ENCODE results near the gene RNU1-3.
"Not testable (repeated sequence)": the region's sequence is repeated elsewhere in the genome, so short reads cannot be mapped to it uniquely, and the experiment has no call there.

The RNU1-3 gene

DNA sequence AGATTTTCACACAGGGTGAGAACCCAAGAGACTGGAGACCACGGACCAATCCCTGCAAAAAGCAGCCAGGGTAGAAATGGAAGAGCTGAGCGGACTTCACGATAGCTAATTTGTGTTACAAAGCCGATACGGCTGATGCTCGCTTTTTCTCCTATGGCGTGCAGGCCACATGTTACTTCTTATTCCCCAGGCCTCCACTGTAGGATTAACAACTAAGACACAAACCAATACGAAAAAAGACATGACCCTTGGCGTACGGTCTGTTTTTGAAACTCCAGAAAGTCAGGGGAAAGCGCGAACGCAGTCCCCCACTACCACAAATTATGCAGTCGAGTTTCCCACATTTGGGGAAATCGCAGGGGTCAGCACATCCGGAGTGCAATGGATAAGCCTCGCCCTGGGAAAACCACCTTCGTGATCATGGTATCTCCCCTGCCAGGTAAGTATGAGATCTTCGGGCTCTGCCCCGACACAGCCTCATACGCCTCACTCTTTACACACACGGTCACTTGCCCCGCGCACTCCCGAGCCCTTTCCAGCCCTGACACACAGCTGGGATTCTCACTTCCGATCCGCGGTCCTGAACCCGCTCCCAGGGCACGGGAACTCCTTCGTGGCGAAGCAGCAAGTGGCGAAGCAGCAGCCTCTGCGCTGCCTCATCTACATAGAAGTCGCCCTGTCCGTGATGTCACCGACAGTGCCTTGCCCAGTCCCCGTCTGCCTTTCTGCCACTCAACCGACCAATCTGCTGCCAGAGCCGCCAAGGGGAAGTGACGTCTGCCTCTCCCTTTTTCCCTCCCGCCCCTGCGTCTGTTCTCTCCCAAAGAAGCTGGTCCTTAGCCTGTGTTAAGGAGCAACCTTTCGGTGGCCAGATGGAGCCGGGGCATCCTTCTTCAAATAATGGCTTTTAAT lies at the start of gene RNU1-3:
TSS of gene RNU1-3 (minus strand) at position 447 of the 912 bp plus-strand sequence.
- FAIRE-seq, result peak; percentile 88

DNA sequence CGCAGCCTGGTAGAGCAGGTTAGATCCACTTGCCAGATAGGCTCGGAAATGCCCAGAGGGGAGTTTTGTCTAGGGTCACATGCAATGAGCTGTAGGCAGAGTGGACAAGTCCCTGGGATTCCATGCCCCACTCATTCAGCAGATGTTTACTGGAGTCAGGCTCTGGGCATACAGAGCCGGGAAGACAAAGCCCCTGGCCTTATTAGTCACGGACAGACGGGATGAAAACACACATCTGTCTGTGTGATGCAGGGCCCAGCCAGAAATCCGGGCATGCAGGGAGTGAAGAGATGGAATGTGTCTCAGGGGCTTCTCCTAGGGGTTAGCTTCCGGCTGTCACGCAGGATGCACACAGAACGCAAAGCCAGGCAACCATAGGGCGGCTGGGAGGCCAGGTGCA lies 46.7 kb upstream of the RNU1-3 start:
- FAIRE-seq, result not testable (repeated sequence)

DNA sequence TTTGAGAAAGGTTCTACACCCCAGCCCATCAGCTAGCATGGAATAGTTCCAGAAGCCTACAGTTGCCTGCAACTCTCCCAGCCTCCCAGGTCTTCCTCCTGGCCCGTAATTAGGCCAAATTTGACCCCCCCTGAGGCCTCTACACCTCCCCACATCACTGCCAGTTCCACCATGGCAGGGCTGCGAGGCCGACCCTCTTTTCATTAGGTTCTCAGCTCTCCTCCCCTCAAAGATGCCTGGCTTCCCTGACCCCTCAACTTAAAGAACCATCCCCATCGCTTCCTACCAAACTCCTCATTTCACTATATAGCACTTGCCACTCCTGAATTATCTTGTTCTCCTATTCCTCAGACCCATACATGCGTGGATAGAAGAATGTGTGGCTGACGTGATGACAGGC lies 46.2 kb upstream of the RNU1-3 start:
- FAIRE-seq, result not testable (repeated sequence)

DNA sequence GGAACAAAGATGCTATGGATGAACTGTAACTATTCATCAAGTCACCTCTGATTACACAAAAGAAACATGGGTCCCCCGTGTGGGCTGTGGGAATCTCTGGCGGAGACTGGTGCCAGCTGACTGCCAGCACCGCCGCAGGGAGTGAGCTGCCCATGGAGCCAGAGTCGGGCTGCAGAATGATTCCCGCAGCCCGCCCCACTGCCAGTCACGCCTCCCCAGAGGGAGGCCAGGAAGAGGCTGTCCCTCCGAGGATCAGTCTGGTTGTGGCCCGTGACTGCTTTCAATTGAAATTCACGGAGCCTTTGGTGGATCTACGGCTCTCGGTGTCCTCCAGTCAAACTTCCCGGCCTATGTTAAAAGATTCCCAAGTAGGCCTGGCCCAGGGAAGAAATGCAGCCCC lies 45.8 kb upstream of the RNU1-3 start:
- not testable (repeated sequence) for FAIRE-seq

DNA sequence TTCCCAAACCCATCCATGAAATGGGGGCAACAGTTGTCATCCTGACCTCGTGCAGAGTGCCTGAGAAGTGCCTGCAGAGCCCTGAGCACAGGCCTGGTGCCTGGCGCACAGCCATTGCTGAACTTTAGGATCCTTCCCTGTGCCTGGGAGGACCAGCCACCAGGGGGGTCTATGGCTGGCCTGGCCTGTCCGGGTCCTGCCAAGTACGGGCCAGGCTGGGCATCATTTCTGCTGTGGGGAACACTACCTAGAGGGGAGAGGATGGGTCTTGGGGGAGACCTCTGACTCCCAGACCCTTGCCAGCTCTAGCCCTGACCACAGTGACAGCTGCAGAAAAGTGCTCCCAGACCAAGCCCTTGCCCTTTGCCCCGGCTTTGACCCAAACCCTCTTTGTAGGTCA lies 45.4 kb upstream of the RNU1-3 start:
- not testable (repeated sequence) for FAIRE-seq

DNA sequence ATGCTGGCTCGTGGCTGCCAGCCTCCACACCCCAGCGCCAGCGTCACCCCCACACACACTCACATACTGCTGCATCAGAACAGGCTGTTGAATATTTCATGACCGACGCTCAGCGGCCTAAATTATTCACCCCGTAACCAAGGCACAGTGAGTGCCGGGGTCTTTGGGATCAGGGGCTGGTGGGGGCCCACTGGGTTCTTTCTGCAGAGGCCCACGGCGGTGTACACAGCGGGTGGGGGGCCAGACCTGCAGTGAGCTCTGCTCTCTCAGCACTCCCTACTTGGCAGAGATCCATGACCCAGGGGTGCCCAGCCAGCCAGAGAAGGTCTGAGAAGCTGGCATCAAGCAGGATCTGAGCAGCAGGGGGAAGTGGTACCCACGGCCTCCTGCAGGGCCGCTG lies 43.9 kb upstream of the RNU1-3 start:
- not testable (repeated sequence) for FAIRE-seq

DNA sequence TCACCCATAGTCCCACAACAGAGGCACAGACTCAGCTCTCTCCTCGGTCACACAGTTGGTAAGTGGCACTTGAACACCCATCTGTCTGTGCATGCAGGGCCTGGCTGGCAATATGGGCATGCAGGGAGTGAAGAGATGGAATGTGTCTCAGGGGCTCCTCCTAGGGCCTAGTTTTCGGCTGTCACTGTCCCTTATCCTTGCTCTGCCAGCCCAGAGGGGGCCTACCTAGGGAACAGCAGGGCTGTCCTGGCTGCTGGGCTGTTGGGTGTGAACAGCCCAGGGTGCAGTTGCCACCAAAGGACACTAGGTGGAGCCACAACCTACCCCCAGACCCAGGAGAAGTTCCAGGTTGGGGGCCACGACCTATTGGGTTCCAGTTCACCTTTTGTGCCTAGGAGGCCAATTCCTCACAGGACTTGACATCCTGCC lies 42.9 kb upstream of the RNU1-3 start:
- FAIRE-seq, result peak; percentile 30

DNA sequence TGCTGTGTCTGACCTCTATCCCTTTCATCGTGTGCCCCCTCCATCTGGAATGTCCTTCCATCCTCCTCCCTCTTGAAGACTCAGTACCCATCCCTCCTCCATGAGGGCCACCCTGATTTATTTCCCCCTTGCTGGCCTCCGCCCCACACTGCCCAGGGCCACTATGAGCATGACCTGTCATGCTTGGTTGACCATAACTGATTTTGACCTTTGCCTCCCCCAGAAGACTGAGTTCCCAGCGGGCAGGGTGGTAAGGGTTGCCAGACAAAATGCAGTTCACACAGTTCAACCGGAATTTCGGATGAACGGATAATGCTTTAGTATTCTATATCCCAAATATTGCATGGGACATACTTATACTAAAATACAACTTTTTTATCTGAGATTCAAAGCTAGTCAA lies 42.0 kb upstream of the RNU1-3 start:
- not testable (repeated sequence) for FAIRE-seq

DNA sequence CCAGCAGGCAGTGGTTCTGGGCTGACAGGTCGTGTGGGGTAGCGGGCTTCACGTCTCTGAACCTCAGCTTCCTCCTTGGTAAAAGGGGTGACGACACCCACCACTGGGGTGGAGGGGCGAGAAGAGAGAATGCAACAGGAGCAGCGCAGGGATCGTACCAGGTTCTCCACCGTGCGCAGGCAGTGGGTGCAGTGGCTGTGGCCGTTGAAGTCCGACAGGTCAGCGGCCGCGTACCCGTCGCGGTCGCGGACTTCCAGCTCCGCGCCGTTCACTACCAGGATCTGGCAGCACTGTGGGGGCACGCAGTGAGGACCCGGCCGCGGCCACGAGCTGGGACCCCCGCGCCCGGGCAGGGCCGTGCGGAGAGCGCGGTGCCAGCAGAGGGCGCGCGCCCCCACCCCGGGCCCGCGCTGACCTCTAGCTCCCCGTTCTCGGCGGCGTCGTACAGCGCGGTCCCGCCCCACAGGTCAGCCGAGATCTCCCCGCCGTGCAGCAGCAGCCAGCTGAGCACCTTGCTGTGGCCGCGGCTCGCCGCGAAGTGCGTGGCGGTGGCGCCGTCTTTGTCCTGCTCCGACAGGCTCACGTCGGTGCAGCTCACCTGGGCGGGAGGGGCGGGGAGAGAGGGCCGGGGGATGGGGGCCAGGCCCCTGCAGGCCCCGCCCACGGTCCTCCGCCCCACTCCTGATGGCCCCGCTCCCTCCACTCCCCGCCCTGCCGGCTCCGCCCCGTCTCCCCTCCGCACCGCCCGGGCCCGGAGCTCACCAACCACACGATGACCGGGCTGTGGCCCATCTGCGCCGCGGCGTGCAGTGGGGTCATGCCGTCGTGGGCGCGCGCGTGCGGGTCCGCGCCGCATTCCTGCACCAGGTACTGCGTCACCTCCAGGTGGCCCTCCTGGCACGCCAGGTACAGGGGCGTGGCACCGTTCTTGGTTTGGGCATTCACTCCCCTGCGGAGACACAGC lies 40.7 kb upstream of the RNU1-3 start:
- not testable (repeated sequence) for FAIRE-seq

DNA sequence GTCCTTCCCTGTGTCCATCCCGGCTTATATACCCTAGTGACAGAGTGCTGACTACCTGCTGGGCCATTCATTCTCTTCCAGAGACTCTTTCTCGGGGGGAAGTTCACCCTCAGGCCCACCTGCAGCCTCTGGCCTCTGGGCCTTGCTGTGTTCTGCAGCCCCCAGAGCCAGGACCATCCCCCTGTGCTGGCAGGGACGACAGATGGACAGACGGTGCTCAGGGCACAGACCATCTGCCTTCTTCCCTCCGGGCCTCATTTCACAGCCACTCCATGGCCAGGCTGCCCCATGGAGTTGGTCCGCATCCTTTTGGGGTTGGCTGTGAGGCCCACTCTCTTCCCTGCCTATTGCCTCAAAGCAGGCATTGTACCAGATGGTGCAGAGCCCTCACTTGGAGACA lies 39.6 kb upstream of the RNU1-3 start:
- FAIRE-seq, result not testable (repeated sequence)

DNA sequence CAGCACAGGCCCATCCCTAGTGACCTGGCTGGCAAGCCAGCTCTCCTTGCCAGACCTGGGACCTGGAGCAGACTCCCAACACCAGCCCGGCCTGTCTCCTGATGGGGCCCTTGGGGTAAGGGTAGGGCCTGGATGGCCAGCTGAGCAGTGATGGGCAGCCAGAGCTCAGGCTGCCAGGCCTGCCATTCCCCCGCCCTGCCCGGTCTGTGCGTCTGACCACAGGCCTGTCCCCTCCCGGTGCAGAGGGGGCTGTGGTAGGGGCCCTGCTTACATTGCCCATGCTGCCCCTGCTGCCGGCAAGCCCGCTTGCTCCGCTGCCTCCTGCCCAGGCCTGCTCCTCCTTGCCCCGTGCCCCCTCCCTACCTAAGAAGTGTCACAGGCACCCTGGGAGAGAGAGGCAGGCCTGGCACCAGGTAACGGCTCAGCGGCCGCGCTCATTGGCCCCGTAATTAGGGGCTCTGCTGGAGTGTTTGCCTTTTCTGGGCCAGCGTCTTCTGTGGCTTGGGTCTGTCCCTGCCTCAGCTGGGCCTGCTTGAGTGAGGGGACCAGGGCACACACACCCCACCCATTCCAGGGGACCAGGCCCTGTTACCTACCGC lies 37.9 kb upstream of the RNU1-3 start:
- not testable (repeated sequence) for FAIRE-seq

DNA sequence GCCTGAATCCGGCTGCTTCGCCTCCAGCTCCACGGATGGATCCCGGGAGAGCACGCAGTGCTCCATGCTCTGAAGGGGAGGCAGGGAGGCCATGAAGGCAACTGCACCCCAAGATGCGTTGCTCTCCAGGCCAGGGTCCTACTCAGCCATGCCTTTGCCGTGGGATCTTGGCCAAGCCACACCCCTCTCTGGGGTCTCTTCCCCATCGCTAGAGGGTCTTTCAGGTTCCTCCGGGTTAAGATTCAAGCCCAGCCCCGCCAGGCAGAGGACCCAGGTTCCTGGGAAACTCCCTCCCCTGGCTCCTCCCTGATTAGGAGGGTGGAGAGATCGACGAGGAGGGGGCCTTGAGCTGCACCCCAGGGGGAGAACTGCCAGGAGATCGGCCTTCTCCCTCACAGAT lies 37.3 kb upstream of the RNU1-3 start:
- FAIRE-seq, result not testable (repeated sequence)

DNA sequence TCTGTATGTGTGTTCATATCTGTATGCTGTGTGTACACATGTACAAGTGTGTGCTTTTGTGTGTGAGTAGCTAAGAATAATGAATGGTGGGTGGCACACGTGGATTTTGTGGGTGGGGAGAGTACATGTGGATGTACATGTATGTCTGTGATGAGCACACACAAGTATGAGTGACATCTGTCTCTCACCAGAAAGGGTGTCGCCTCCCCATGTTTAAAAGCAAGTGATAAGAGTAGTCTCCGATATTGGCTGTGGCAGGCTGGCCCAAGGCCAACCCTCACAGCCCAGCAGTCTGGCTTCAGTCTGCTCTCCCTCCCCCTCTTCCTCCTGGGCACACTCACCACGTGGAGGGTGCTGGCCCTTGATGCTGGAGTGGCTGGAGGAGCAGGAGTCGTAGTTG lies 36.9 kb upstream of the RNU1-3 start:
- FAIRE-seq, result not testable (repeated sequence)

DNA sequence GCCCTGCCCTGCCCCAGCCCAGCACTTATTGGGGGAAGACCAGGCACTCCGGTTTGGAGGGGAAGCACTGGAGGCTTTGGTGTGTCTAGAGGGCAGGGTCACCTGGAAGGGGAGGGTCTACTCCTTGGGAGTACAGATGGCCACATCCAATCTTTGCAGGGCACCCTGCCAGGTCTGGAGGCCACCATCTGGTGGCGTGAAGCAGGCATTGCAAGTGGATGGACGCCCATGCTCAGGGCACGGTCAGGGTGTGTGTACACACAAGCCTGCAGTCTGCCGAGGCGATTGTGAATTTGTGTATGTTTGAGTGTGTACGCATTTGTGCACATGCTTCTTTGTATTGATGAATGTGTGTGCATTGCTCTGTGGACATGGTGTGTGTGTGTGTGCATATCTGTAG lies 36.4 kb upstream of the RNU1-3 start:
- FAIRE-seq, result peak; percentile 62

DNA sequence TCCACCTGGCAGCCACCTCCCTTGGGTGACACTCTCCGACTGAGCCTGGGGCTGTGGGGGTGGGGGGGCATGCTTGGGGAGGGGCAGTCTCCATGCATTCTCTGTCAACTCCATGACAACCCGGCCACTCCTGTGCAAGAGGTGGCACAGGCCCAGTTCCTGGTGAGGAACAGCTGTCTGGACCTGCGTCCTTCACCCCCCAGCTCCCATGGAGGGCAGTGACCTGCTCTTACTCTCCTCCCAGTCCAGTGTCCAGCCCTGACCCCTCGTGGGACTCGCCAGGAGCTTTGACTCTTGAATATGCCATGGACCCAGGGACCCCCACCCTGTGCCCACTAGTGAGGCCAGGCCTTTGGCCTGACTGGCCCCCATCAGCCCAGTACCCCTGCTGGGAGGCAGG lies 35.5 kb upstream of the RNU1-3 start:
- not testable (repeated sequence) for FAIRE-seq

DNA sequence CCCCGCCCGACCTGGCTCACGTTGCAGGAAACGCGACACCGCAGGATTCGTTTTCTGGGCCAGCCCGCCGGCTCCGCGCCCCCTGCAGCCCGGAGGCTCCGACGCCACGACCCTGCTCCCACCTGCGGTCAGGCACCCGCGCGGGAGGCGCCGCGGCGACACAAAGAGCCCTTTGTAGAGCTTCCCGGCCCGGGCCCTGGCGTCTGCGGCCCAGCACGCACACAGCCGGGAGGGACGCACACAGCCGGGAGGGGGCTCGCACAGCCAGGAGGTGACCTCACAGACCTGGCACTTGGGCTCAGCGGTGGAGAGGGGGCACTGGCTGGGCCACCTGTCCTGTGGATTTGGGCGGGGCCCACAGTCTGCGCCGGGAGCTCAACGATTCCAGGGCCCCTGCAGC lies 34.4 kb upstream of the RNU1-3 start:
- not testable (repeated sequence) for FAIRE-seq

DNA sequence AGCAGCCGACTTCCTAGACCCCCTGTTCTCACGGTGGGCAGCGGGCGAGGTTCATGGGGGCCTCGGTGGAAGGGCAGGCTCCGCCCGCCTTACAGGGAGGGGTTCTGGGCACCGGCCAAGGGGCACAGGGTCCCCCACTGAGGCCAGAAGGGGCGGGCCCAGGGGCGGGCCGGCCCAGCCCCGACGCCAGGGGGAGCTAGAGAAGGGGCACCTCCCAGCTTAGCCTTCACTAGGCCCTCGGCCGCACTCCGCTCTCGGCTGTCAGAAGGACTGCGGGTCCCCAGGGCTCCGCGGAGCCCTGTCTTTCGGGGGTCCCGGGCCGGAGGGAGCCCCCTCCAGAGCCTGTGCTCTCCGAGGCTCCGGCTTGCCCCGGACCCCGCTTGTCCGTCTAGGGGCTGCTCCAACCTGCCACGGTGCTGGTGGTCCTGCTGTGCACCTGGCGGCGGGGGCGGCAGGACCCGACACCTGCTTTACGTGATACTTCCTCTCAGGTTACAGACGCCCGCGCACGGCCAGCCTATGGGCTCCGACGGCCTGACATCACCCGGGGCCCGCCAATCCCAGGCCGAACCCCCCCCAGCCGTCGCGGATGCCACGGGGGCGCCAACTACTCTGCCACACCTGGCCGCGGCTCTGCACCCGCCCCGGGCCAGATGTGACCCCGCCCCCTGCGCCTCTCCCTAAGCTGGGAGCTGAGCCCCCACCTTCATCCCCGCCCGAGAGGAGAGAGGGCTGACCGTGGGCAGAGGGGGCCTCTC lies 33.6 kb upstream of the RNU1-3 start:
- not testable (repeated sequence) for FAIRE-seq

DNA sequence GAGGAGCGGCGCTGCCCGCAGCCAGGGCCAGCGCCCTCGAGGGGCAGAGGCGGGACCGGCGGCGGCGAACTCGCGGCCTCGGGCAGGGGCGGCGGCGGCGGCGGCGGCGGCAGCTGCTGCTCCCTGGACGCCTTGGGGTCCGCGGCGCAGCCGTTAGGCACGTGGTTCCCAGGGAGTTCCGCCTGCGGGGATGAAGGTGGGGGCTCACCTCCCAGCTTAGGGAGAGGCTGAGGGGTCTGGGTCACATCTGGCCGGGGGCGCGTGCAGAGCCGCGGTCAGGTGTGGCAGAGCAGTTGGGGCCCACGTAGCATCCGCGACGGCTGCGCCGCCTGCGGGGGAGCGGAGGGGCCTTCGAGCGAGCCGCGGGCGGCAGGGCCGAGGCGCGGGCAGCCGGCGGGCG lies 32.7 kb upstream of the RNU1-3 start:
- FAIRE-seq, result not testable (repeated sequence)

DNA sequence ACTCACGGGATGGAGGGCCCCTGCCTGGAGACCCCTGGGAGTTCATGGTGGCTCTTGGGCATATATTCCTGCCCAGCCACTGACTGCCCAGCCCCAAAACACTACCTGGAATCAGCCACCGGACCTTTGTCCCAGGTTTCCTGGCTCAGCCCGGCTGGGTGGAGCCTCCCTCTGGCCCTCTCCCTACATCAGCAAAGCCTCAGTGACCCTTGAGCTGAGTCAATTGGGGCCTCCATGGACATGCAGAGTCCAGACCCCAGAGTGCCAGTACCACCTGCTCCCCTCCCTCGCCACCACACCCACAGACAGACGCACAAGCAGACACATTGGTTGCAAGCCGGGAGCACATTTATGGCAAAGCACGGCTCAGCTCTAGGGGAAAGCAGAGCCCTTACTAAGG lies 30.4 kb upstream of the RNU1-3 start:
- not testable (repeated sequence) for FAIRE-seq

DNA sequence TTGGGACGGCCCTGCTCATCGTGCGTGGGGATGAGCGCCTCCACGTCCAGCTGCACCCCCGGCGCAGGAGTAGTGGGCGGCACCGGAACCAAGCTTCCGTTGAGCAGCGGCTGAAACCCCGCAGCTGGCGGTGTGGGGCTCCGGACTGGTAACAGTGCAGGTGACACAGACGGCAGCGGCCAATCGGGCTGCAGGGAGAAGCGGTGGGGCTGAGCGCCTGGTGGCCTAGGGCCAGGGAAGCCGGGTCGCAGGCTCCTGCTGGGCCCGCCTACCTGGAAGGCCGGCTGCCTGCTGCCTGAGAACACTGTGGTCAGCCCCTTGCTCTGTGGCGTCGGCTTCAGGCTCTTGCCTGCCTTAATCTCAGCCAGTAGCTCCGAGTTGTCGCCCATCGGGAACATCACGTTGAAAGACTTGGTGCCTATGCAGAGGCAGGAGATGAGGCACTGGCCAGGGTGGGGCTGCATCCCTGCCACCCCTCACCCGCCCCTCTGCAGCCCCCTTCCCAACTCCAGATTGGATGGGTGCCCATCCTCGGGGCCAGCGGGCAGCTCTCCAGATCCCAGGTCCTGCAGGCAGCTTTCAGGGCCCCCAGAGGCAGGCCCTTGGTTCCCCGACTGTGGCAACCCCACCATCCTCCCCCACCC lies 29.9 kb upstream of the RNU1-3 start:
- FAIRE-seq, result not testable (repeated sequence)

DNA sequence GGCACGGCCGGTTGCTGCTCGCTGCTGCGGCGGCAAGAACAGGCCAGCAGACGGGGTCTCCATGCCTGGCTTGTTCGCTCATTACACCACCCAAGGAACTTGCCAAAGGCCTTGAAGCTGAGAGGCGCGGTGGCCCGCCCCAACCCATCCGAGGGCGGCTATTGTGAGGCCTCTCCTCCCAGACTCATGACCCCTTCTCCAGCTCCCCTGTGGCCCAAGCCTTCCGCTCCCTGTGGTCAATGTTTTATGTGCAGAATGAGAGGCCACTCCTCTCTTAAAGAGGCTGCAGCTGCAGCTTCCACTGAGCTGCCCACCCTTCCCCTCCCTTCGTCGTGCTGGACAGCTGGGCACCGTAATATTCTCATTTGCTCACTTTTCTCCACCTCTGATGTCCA lies 27.6 kb upstream of the RNU1-3 start:
- FAIRE-seq, result not testable (repeated sequence)

Measured in G401.6 (cell line).